SU-DHL-6 (cell line): Measurements from ENCODE around the gene BICC1.

Experiments used
- H2AFZ ChIP-seq: fragments of 200-600 bp; sonication (generic); 2 replicates; pipeline ENCODE4 v1.6.1; 2014; ENCODE audit warnings: low read depth, mild to moderate bottlenecking, moderate library complexity, mixed read lengths, antibody characterized with exemption, low read length; ENCODE audit not compliant: severe bottlenecking
- H3F3A ChIP-seq: fragments of 200-600 bp; shearing (Covaris generic); 2 replicates; pipeline ENCODE4 v1.6.0; 2016; ENCODE audit warnings: antibody characterized with exemption, mild to moderate bottlenecking; ENCODE audit not compliant: insufficient read depth
- H3K27ac ChIP-seq: fragments of 200-600 bp; sonication (generic); 2 replicates; pipeline ENCODE4 v1.5.1; 2016; ENCODE audit warnings: low read depth, mild to moderate bottlenecking, low read length, moderate library complexity, mixed read lengths
- H3K27me3 ChIP-seq: fragments of 200-600 bp; sonication (generic), shearing (Covaris generic); 2 replicates; pipeline ENCODE4 v1.6.0; 2014; ENCODE audit warnings: mild to moderate bottlenecking, low read length
- H3K36me3 ChIP-seq: fragments of 200-600 bp; sonication (generic); 2 replicates; pipeline ENCODE4 v1.6.1; 2014; ENCODE audit warnings: mild to moderate bottlenecking, low read length, mixed read lengths
- H3K4me2 ChIP-seq: fragments of 300-600, 200-600 bp; shearing (Covaris generic), sonication (generic); 2 replicates; pipeline ENCODE4 v1.6.0; 2014; ENCODE audit warnings: low read length, low read depth, mild to moderate bottlenecking; ENCODE audit not compliant: poor library complexity, severe bottlenecking
- H3K4me3 ChIP-seq: fragments of 200-600 bp; sonication (generic); 2 replicates; pipeline ENCODE4 v1.5.1; 2014; ENCODE audit warnings: antibody characterized with exemption, low read length, mild to moderate bottlenecking, mixed read lengths; ENCODE audit not compliant: insufficient read depth, poor library complexity, severe bottlenecking
- H3K79me2 ChIP-seq: fragments of 200-600 bp; sonication (generic); 2 replicates; pipeline ENCODE4 v1.6.1; 2014; ENCODE audit warnings: mild to moderate bottlenecking, low read length, moderate library complexity; ENCODE audit not compliant: insufficient read depth
- H3K9ac ChIP-seq: fragments of 200-600 bp; sonication (generic); 2 replicates; pipeline ENCODE4 v1.7.0; 2014; ENCODE audit warnings: mild to moderate bottlenecking, low read length
- H3K9me2 ChIP-seq: fragments of 200-600 bp; sonication (generic); replicated peaks from 2 replicates; pipeline ENCODE4 v1.6.1; 2014; ENCODE audit warnings: low read length; ENCODE audit not compliant: insufficient read depth
- H3K9me3 ChIP-seq: fragments of 200-600 bp; sonication (generic); 2 replicates; pipeline ENCODE4 v1.6.1; 2014; ENCODE audit warnings: low read length, mixed read lengths; ENCODE audit not compliant: insufficient read depth
- H4K20me1 ChIP-seq: fragments of 200-600 bp; sonication (generic); 2 replicates; pipeline ENCODE4 v1.6.1; 2014; ENCODE audit warnings: low read depth, mild to moderate bottlenecking, antibody characterized with exemption, low read length, moderate library complexity, mixed read lengths
- EZH2phosphoT487 ChIP-seq: fragments of 200-600 bp; sonication (generic), shearing (Covaris generic); conservative IDR thresholded peaks from 2 replicates; pipeline ENCODE4 v1.6.1; 2018; ENCODE audit warnings: mild to moderate bottlenecking, antibody characterized with exemption, low read length, moderate library complexity, mixed read lengths
- TF ChIP-seq, protein P1 (sequence below): fragments of 200-600 bp; sonication (generic); IDR thresholded peaks from one replicate; pipeline ENCODE4 v1.5.1; 2017; ENCODE audit warnings: antibody characterized with exemption, mild to moderate bottlenecking, low read length, moderate library complexity; ENCODE audit not compliant: insufficient read depth, poor library complexity, severe bottlenecking

BICC1 gene

DNA sequence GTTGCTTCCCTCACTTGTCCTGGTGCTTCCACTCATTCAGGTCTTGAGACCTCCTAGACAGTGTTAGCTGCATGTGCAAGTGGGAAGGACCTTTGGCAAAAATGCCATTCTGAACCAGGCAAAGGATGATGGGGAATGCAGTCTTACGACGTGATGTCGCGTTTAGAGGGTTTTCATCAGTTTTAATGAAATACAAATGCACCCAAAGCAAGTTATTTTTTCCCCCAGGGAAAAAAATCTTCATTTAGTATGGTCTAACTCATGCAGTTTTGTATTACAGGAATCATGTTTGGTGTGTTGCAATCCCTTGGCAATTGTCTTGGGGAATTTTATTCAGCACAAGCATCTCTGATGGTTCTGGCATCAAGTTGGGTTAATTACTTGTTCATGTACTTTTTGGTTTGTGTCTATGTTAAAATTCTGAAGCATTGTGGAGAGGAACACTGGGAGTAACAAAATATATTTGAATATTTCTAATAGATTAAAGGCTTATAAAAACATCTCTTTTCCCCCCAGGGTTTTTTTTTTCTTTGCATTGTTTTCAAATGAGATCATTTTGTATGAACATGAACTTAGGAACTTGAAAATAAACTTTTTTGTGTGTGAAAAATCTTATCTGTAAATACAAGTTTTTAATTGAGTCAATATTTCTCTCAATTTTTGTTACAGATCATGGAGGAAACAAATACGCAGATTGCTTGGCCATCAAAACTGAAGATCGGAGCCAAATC lies 188.9 kb downstream of the BICC1 start:
- Histone ChIP-seq H3K4me3 (no peak overlapping the region), H3K9me2 (no peaks in the 10 kb centered on the region), H3K79me2 (no peaks in the 10 kb centered on the region), H3K27me3 (no peaks in the 10 kb centered on the region), H3K9ac (no peak overlapping the region), H3K9me3 (no peaks in the 10 kb centered on the region), H3F3A (no peaks in the 10 kb centered on the region), H3K4me2 (no peak overlapping the region), H3K36me3 (no peaks in the 10 kb centered on the region), H2AFZ (no peak overlapping the region), H4K20me1 (no peaks in the 10 kb centered on the region), H3K27ac (no peak overlapping the region)
- no peak for TF ChIP-seq EZH2phosphoT487

DNA sequence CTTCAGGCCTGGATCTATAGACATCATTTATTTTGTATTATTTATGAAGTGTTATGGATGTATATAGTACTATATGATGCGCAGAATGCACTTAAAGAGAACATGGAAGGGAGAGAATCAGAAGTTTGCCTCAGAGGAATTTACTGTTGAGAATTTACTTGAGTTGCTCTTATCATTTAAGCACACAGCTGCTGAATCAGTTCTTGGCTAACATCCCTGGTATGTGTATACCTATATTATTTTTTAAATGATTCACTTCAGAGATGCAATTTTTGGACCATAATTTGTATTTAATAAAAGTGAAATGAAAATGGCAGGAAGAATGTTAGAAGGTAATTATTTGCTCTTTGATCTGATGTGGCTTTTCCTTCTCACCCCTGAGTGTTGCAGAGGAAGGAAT lies 191.6 kb downstream of the BICC1 start:
- Histone ChIP-seq H3K79me2 (no peaks in the 10 kb centered on the region), H4K20me1 (no peaks in the 10 kb centered on the region), H3K9ac (no peak overlapping the region), H3F3A (no peaks in the 10 kb centered on the region), H3K4me3 (no peak overlapping the region), H3K27me3 (no peaks in the 10 kb centered on the region), H2AFZ (no peak overlapping the region), H3K9me3 (no peaks in the 10 kb centered on the region), H3K4me2 (no peak overlapping the region), H3K9me2 (no peaks in the 10 kb centered on the region), H3K36me3 (no peaks in the 10 kb centered on the region), H3K27ac (no peak overlapping the region)
- no peak for TF ChIP-seq EZH2phosphoT487
- TF ChIP-seq, protein P1, sequence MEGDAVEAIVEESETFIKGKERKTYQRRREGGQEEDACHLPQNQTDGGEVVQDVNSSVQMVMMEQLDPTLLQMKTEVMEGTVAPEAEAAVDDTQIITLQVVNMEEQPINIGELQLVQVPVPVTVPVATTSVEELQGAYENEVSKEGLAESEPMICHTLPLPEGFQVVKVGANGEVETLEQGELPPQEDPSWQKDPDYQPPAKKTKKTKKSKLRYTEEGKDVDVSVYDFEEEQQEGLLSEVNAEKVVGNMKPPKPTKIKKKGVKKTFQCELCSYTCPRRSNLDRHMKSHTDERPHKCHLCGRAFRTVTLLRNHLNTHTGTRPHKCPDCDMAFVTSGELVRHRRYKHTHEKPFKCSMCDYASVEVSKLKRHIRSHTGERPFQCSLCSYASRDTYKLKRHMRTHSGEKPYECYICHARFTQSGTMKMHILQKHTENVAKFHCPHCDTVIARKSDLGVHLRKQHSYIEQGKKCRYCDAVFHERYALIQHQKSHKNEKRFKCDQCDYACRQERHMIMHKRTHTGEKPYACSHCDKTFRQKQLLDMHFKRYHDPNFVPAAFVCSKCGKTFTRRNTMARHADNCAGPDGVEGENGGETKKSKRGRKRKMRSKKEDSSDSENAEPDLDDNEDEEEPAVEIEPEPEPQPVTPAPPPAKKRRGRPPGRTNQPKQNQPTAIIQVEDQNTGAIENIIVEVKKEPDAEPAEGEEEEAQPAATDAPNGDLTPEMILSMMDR: no peak

DNA sequence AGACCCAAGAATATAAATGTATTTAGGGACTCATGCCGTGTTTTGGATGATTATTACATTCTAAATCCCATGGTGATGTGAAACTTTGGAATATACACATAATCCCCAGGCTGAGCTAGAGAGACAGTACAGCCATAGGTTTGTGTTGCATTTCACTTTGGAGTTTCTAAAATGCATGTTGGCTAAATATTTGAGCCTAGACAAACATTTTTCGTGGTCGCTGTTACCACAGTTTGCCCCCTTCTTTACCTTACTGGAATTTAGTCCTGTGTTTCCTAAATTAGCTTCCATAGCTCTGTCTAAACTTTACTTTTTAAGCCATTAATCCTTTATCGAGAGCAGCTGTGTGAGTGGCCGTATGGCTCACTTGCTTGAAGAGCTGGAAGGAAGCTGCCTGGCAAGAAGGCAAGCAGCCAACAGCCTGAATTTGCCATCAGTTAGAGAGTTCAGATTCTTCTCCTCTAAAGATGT lies 192.0 kb downstream of the BICC1 start:
- no peak overlapping the region for H3K4me2 ChIP-seq
- H3K9me2 ChIP-seq: no peaks in the 10 kb centered on the region
- no peaks in the 10 kb centered on the region for H3F3A ChIP-seq
- no peaks in the 10 kb centered on the region for H3K79me2 ChIP-seq
- no peak overlapping the region for H3K27ac ChIP-seq
- H3K9ac ChIP-seq: no peak overlapping the region
- H3K36me3 ChIP-seq: no peaks in the 10 kb centered on the region
- H2AFZ ChIP-seq: no peak overlapping the region
- H3K4me3 ChIP-seq: no peak overlapping the region
- no peaks in the 10 kb centered on the region for H3K27me3 ChIP-seq
- H3K9me3 ChIP-seq: no peaks in the 10 kb centered on the region
- no peaks in the 10 kb centered on the region for H4K20me1 ChIP-seq
- TF ChIP-seq, protein P1: no peak
- TF ChIP-seq EZH2phosphoT487: no peak

DNA sequence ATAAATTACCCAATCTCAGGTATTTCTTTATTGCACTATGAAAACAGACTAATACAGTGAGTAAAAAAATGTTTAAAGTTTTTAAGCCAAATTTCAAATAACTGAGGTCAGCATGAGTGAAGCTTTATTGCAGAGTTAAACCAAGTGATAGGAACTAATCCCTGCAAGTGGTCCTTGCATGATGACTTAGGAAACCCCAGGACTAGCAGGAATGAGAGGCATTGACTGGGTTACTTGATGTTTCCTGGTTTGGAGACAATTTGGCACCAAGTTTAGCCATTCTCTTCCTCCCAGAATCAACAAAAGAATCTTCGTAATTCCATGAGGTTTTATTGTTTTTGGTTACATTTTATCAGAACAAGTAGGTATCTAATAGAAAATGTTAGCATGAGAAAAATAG lies 194.2 kb downstream of the BICC1 start:
- no peaks in the 10 kb centered on the region for H3K9me2 ChIP-seq
- no peak overlapping the region for H3K4me3 ChIP-seq
- no peaks in the 10 kb centered on the region for H3K27me3 ChIP-seq
- no peak overlapping the region for H2AFZ ChIP-seq
- no peak overlapping the region for H3K27ac ChIP-seq
- no peak overlapping the region for H3K4me2 ChIP-seq
- H4K20me1 ChIP-seq: no peaks in the 10 kb centered on the region
- no peaks in the 10 kb centered on the region for H3K36me3 ChIP-seq
- H3F3A ChIP-seq: no peaks in the 10 kb centered on the region
- no peaks in the 10 kb centered on the region for H3K79me2 ChIP-seq
- H3K9me3 ChIP-seq: no peaks in the 10 kb centered on the region
- no peak for TF ChIP-seq EZH2phosphoT487
- TF ChIP-seq, protein P1: no peak
- H3K9ac ChIP-seq: no peak overlapping the region
